ENCODE results near the gene AGMO. TPM values are rescaled to one million over a fixed set of nuclear protein-coding genes. Genes with fewer than 3 reads are reported as not detected.

Gene AGMO
- total RNA-seq, 1 donor from 2014 or later: not detected

- no peak overlapping the region for H3K4me3 Mint-ChIP-seq
- no peaks in the 10 kb centered on the region for H3K36me3 Mint-ChIP-seq (ENCODE audit: low read depth)
- no peaks in the 10 kb centered on the region for H3K9me3 Mint-ChIP-seq
- no peak for DNase-seq
- H3K27me3 Mint-ChIP-seq: no peaks in the 10 kb centered on the region
- intact Hi-C loops (cut with micrococcal nuclease): no loop called here
- H3K4me1 Mint-ChIP-seq: no peaks in the 10 kb centered on the region
- no peak overlapping the region for H3K27ac Mint-ChIP-seq
Observed at GRCh38 chr7:15352421-15353206, 209.2 kb downstream of the AGMO start.

GRCh38 chr7:15345216-15345615 is 216.6 kb downstream of the AGMO start:
- no peaks in the 10 kb centered on the region for H3K9me3 Mint-ChIP-seq
- DNase-seq: no peak
- no peaks in the 10 kb centered on the region for H3K4me1 Mint-ChIP-seq
- intact Hi-C loops (cut with micrococcal nuclease): no loop called here
- no peak overlapping the region for H3K4me3 Mint-ChIP-seq
- no peaks in the 10 kb centered on the region for H3K27me3 Mint-ChIP-seq
- no peaks in the 10 kb centered on the region for H3K36me3 Mint-ChIP-seq (ENCODE audit: low read depth)
- no peak overlapping the region for H3K27ac Mint-ChIP-seq

GRCh38 chr7:15341817-15342216 is 220.0 kb downstream of the AGMO start:
- Mint-ChIP-seq H3K27me3 (no peaks in the 10 kb centered on the region), H3K36me3 (ENCODE audit: low read depth) (no peaks in the 10 kb centered on the region), H3K9me3 (peaks cover 4% of the 10 kb centered on the region), H3K4me1 (no peaks in the 10 kb centered on the region), H3K4me3 (no peak overlapping the region), H3K27ac (no peak overlapping the region)
- DNase-seq: no peak
- intact Hi-C loops (cut with micrococcal nuclease): no loop called here

- intact Hi-C loops (cut with micrococcal nuclease): no loop called here
- no peaks in the 10 kb centered on the region for H3K27me3 Mint-ChIP-seq
- no peak overlapping the region for H3K4me3 Mint-ChIP-seq
Observed at GRCh38 chr7:15336146-15336545, 225.7 kb downstream of the AGMO start.

GRCh38 chr7:15335390-15335789 is 226.4 kb downstream of the AGMO start:
- Mint-ChIP-seq H3K36me3 (ENCODE audit: low read depth) (no peaks in the 10 kb centered on the region), H3K27ac (no peak overlapping the region), H3K27me3 (no peaks in the 10 kb centered on the region), H3K4me1 (no peaks in the 10 kb centered on the region), H3K9me3 (peaks cover 4% of the 10 kb centered on the region), H3K4me3 (no peak overlapping the region)
- intact Hi-C loops (cut with micrococcal nuclease): no loop called here
- no peak for DNase-seq

More at GRCh38 chr7:15336146-15336545, 225.7 kb downstream of the AGMO start:
- H3K4me1 Mint-ChIP-seq: no peaks in the 10 kb centered on the region
- peaks cover 4% of the 10 kb centered on the region for H3K9me3 Mint-ChIP-seq
- no peaks in the 10 kb centered on the region for H3K36me3 Mint-ChIP-seq (ENCODE audit: low read depth)
- no peak overlapping the region for H3K27ac Mint-ChIP-seq
- no peak for DNase-seq

GRCh38 chr7:15334536-15335263 is 227.1 kb downstream of the AGMO start:
- no peak overlapping the region for H3K27ac Mint-ChIP-seq
- no peak overlapping the region for H3K4me3 Mint-ChIP-seq
- H3K27me3 Mint-ChIP-seq: no peaks in the 10 kb centered on the region
- intact Hi-C loops (cut with micrococcal nuclease): no loop called here
- H3K4me1 Mint-ChIP-seq: no peaks in the 10 kb centered on the region
- peaks cover 4% of the 10 kb centered on the region for H3K9me3 Mint-ChIP-seq
- DNase-seq: no peak
- H3K36me3 Mint-ChIP-seq (ENCODE audit: low read depth): no peaks in the 10 kb centered on the region

GRCh38 chr7:15332956-15333355 is 228.9 kb downstream of the AGMO start:
- Mint-ChIP-seq H3K4me3 (no peak overlapping the region), H3K9me3 (peaks cover 7% of the 10 kb centered on the region), H3K27ac (no peak overlapping the region), H3K4me1 (no peaks in the 10 kb centered on the region), H3K36me3 (ENCODE audit: low read depth) (no peaks in the 10 kb centered on the region), H3K27me3 (no peaks in the 10 kb centered on the region)
- DNase-seq: no peak
- intact Hi-C loops (cut with micrococcal nuclease): no loop called here

GRCh38 chr7:15330943-15331342 is 230.9 kb downstream of the AGMO start:
- Mint-ChIP-seq H3K27me3 (no peaks in the 10 kb centered on the region), H3K36me3 (ENCODE audit: low read depth) (no peaks in the 10 kb centered on the region), H3K9me3 (peaks cover 3% of the 10 kb centered on the region), H3K4me3 (no peak overlapping the region), H3K4me1 (no peaks in the 10 kb centered on the region), H3K27ac (no peak overlapping the region)
- DNase-seq: no peak
- intact Hi-C loops (cut with micrococcal nuclease): no loop called here

GRCh38 chr7:15327001-15327400 is 234.8 kb downstream of the AGMO start:
- H3K27ac Mint-ChIP-seq: no peak overlapping the region
- no peaks in the 10 kb centered on the region for H3K4me1 Mint-ChIP-seq
- DNase-seq: no peak
- H3K4me3 Mint-ChIP-seq: no peak overlapping the region
- H3K36me3 Mint-ChIP-seq (ENCODE audit: low read depth): no peaks in the 10 kb centered on the region
- peaks cover 3% of the 10 kb centered on the region for H3K9me3 Mint-ChIP-seq
- no peaks in the 10 kb centered on the region for H3K27me3 Mint-ChIP-seq
- intact Hi-C loops (cut with micrococcal nuclease): loop anchor here (2.0 to 10.0 kb wide), 2 partner anchors 398 to 744 kb away; no protein-coding TSS in a partner anchor

- Mint-ChIP-seq H3K27ac (no peak overlapping the region), H3K36me3 (ENCODE audit: low read depth) (no peaks in the 10 kb centered on the region), H3K4me3 (no peak overlapping the region), H3K9me3 (peaks cover 3% of the 10 kb centered on the region), H3K27me3 (no peaks in the 10 kb centered on the region), H3K4me1 (no peaks in the 10 kb centered on the region)
- intact Hi-C loops (cut with micrococcal nuclease): loop anchor here (2.0 to 10.0 kb wide), 2 partner anchors 399 to 745 kb away; no protein-coding TSS in a partner anchor
- no peak for DNase-seq
Observed at GRCh38 chr7:15326044-15326644, 235.7 kb downstream of the AGMO start.

- H3K4me1 Mint-ChIP-seq: no peaks in the 10 kb centered on the region
- no peak overlapping the region for H3K4me3 Mint-ChIP-seq
- H3K27me3 Mint-ChIP-seq: no peaks in the 10 kb centered on the region
- H3K27ac Mint-ChIP-seq: no peak overlapping the region
- DNase-seq: no peak
- intact Hi-C loops (cut with micrococcal nuclease): loop anchor here (10.0 kb wide), 1 partner anchor 401 kb away; no protein-coding TSS in a partner anchor
- H3K9me3 Mint-ChIP-seq: peaks cover under 1% of the 10 kb centered on the region
- no peaks in the 10 kb centered on the region for H3K36me3 Mint-ChIP-seq (ENCODE audit: low read depth)
Observed at GRCh38 chr7:15323550-15323949, 238.3 kb downstream of the AGMO start.

- Mint-ChIP-seq H3K4me1 (no peaks in the 10 kb centered on the region), H3K9me3 (no peaks in the 10 kb centered on the region), H3K27ac (no peak overlapping the region), H3K27me3 (no peaks in the 10 kb centered on the region), H3K4me3 (no peak overlapping the region), H3K36me3 (ENCODE audit: low read depth) (no peaks in the 10 kb centered on the region)
- DNase-seq: no peak
- intact Hi-C loops (cut with micrococcal nuclease): no loop called here
Observed at GRCh38 chr7:15317215-15317614, 244.6 kb downstream of the AGMO start.

- no peak overlapping the region for H3K27ac Mint-ChIP-seq
- intact Hi-C loops (cut with micrococcal nuclease): no loop called here
- H3K4me1 Mint-ChIP-seq: no peaks in the 10 kb centered on the region
- H3K9me3 Mint-ChIP-seq: no peaks in the 10 kb centered on the region
- H3K36me3 Mint-ChIP-seq (ENCODE audit: low read depth): no peaks in the 10 kb centered on the region
- no peak for DNase-seq
- H3K4me3 Mint-ChIP-seq: no peak overlapping the region
- H3K27me3 Mint-ChIP-seq: no peaks in the 10 kb centered on the region
Observed at GRCh38 chr7:15315678-15316077, 246.1 kb downstream of the AGMO start.

- Mint-ChIP-seq H3K27me3 (no peaks in the 10 kb centered on the region), H3K27ac (no peak overlapping the region), H3K9me3 (no peaks in the 10 kb centered on the region), H3K4me1 (no peaks in the 10 kb centered on the region), H3K36me3 (ENCODE audit: low read depth) (no peaks in the 10 kb centered on the region), H3K4me3 (no peak overlapping the region)
- intact Hi-C loops (cut with micrococcal nuclease): no loop called here
- DNase-seq: no peak
Observed at GRCh38 chr7:15314922-15315321, 246.9 kb downstream of the AGMO start.
